ENCODE results near the gene CNTNAP2.

DNA sequence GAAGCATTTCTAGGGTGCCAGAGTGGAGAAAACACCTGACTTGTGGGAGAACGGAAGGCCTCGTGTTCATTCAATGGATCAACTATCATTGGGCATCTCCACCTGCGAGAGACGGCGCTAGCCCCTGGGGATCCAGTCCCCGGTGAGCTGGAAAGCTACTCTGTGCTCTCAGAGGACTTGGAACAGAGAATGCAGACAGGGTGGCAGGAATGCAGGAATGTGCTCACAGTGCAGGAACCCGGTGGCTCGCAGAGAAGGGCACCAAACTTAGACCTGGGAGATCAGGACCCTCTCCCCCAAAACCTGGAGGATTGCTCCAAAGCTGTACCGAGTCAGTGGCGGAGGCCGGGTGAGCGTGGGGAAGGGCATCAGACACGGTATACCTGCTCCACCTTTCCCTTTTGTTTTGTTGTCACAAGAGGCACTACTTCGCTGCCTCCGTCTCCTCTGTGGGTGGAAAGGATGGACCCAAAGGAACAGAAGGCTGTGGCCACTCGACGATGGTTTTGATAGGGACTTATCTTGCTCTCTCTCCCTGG lies 1905.0 kb downstream of the CNTNAP2 start:
- TF ChIP-seq PAX5 (IDR thresholded peaks at IDR 0.05; ENCODE audit: insufficient read depth, low read length, severe bottlenecking) (no peak), POLR2A (IDR thresholded peaks at IDR 0.05; ENCODE audit: low read depth, low read length) (no peak), TAF1 (IDR thresholded peaks at IDR 0.05; ENCODE audit: low read depth, low read length) (no peak), POLR2AphosphoS5 (IDR thresholded peaks at IDR 0.05; ENCODE audit: low read depth, low read length) (no peak)
